Measurements from ENCODE around the gene FAT1. TPM values are rescaled to one million over a fixed set of nuclear protein-coding genes. Genes with fewer than 3 reads are reported as not detected.

Gene FAT1
- total RNA-seq, 2 donors from 2014 or later: not detected

DNA sequence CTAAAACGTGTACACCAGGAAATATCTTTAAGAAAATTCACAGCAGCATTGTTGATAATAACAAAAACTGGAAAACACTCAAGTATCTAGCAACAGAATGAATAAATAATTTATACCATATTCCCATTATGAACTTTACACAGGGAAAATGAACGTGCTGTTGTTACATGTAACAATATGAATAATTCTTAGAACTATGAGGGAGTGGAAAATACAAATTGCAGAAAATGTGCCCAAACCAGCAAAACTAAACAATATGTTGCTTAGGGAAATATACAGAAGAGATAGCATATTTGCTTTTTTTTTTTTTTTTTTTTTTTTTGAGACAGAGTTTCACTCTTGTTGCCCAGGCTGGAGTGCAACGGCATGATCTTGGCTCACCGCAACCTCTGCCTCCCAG lies 14.8 kb upstream of the FAT1 start:
- Mint-ChIP-seq H3K27ac (no peak overlapping the region), H3K4me1 (no peaks in the 10 kb centered on the region), H3K36me3 (ENCODE audit: low read depth) (no peaks in the 10 kb centered on the region), H3K9me3 (peaks cover 3% of the 10 kb centered on the region), H3K4me3 (no peak overlapping the region), H3K27me3 (no peaks in the 10 kb centered on the region)
- ATAC-seq (replicated peaks): no peak

DNA sequence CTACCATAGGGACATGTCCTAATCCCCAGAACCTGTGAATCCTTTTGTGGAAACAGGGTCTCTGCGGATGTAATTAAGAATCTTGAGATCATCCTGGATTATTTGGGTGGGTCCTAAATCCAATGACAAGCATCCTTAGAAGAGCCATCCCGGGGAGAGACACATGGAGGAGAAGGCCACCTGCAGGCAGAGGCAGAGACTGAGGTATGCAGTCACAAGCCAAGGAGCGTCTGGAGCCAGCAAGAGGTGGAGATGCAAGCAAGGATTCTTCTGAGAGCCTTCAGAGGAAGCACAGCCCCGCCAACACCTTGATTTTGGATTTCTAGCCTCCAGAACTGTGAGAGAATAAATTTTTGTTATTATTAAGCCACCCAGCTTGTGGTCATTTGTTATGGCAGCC lies 13.8 kb upstream of the FAT1 start:
- Mint-ChIP-seq H3K4me3 (no peak overlapping the region), H3K27me3 (no peaks in the 10 kb centered on the region), H3K27ac (no peak overlapping the region), H3K36me3 (ENCODE audit: low read depth) (no peaks in the 10 kb centered on the region), H3K9me3 (peaks cover 3% of the 10 kb centered on the region), H3K4me1 (no peaks in the 10 kb centered on the region)
- ATAC-seq (replicated peaks): no peak

DNA sequence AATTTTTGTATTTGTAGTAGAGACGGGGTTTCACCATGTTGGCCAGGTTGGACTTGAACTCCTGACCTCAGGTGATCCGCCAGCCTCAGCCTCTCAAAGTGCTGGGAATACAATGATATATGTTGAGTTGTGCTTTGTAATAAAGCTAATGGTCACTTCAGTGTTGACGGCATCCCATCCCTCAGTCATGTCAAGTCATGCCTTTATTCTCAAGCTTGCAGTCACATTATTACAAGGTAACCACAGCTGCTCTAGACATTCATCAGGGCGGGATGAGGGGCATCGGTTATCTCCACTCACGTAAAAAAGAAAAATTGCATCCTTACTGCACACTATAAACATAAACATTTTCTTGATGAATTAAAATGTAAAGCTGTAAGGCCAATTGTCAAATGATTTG lies 12.8 kb upstream of the FAT1 start:
- Mint-ChIP-seq H3K36me3 (ENCODE audit: low read depth) (no peaks in the 10 kb centered on the region), H3K27ac (no peak overlapping the region), H3K4me1 (no peaks in the 10 kb centered on the region), H3K4me3 (no peak overlapping the region), H3K9me3 (peaks cover 7% of the 10 kb centered on the region), H3K27me3 (no peaks in the 10 kb centered on the region)
- ATAC-seq (replicated peaks): no peak

DNA sequence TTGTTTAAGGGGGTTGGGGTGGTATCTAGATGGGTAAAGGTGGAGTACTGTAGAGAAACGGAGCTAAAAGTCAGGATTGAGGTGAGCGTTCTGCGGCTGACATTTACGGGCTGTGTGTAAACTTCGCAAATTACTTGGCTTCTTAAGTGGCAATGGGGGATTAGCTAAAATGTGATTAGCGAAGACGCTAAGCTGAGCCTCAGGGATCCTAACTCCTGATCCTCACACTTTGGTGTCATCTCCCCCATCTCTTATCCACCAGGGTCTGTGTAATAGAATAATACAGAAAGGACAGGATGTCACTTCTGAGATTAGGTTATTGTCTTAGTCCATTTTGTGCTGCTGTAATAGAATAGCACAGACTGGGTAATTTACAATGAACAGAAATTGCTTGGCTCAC lies 10.6 kb upstream of the FAT1 start:
- Mint-ChIP-seq H3K27ac (no peak overlapping the region), H3K4me3 (no peak overlapping the region), H3K27me3 (no peaks in the 10 kb centered on the region), H3K4me1 (no peaks in the 10 kb centered on the region), H3K9me3 (peaks cover 5% of the 10 kb centered on the region), H3K36me3 (ENCODE audit: low read depth) (no peaks in the 10 kb centered on the region)
- no peak for ATAC-seq (replicated peaks)

DNA sequence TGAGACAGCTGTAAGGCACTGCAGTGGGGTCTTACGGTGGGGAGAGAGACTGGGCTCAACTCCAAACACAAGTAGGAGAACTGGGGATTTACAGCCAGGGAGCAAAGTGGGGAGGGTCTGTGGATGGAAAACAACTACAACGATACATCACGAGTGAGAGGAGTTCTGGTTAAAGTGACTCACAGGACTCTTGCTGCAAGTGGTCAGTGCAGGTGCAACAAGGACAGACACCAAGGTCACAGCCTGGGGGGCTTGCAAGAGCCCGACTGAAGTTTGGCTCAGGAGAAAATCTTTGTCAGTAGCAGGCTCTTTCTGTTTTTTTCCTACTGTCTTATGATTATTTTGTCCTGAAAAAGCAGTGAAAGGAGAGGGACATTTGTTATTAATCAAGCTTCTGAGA lies 10.1 kb upstream of the FAT1 start:
- Mint-ChIP-seq H3K27ac (no peak overlapping the region), H3K27me3 (peaks cover 5% of the 10 kb centered on the region), H3K4me3 (no peak overlapping the region), H3K4me1 (no peaks in the 10 kb centered on the region), H3K9me3 (peaks cover 5% of the 10 kb centered on the region), H3K36me3 (ENCODE audit: low read depth) (no peaks in the 10 kb centered on the region)
- no peak for ATAC-seq (replicated peaks)

DNA sequence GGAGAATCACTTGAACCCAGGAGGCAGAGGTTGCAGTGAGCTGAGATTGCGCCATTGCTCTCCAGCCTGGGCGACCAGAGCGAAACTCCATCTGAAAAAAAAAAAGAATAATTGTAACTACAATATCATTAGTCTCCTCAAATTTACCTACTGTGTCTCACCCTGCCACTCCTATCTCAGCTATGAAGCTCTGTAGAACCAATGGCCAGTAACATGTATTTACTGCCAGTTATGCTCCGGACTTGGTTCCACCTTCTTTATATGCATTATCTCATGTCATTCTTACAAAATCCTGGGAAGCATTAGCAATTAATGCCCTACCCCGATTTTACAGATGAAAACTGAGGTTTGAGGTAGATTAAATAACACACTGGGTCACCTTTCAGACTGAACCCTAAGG lies 7.0 kb upstream of the FAT1 start:
- no peak overlapping the region for H3K4me3 Mint-ChIP-seq
- no peaks in the 10 kb centered on the region for H3K36me3 Mint-ChIP-seq (ENCODE audit: low read depth)
- no peak for ATAC-seq (replicated peaks)
- H3K27me3 Mint-ChIP-seq: peaks cover 28% of the 10 kb centered on the region
- H3K27ac Mint-ChIP-seq: no peak overlapping the region
- H3K9me3 Mint-ChIP-seq: peaks cover 5% of the 10 kb centered on the region
- no peaks in the 10 kb centered on the region for H3K4me1 Mint-ChIP-seq

DNA sequence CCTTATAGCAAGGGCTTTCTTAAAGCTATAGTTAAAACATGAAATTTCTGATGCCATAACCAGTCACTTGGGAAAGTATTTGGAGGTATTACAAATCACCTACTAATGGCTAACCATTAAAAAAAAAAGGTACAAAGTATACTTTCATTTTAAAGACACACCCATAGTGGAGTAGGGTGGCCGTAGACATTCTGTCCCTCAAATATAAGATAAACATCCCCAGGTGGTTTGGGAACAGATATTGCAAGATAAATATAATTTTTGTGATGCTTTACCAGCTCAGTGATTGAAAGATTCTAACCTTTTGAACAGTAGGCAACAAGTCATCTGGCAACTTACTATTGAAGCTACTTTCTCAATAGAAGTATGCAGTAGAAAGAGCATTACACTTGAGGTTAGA lies 6.2 kb upstream of the FAT1 start:
- Mint-ChIP-seq H3K4me1 (no peaks in the 10 kb centered on the region), H3K27me3 (peaks cover 35% of the 10 kb centered on the region), H3K4me3 (no peak overlapping the region), H3K9me3 (peaks cover 5% of the 10 kb centered on the region), H3K36me3 (ENCODE audit: low read depth) (no peaks in the 10 kb centered on the region), H3K27ac (no peak overlapping the region)
- no peak for ATAC-seq (replicated peaks)

DNA sequence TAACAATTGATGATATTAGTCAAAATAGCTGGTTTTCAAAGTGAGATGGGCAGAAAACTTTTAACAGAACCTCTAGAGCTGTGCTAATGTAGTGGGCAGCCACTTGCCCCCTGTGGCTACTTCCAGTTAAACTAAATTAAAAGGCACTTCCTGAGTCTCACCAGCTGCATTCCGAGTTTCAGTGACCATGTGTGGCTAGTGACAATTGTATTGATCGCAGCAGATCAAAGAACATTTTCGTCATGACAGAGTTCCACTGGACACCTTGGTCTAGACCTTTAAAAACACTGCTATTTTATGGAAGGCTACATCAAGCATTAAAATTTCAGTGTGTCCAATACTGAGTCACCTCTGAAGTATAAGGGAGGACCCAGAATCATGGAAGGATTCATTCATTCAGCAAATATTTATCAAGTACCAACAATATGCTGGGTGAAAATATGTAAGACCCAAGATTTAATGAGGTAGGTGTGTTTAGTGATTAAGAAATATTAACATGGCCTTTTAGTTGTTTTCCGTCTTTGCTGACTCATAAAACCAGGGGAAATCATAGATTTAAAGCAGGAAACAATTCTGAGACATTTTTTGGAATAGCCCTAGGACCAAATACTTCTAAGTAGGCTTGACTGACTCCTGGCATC lies 5.1 kb upstream of the FAT1 start:
- Mint-ChIP-seq H3K4me1 (no peaks in the 10 kb centered on the region), H3K27me3 (peaks cover 38% of the 10 kb centered on the region), H3K4me3 (no peak overlapping the region), H3K27ac (no peak overlapping the region), H3K36me3 (ENCODE audit: low read depth) (no peaks in the 10 kb centered on the region), H3K9me3 (peaks cover 5% of the 10 kb centered on the region)
- no peak for ATAC-seq (replicated peaks)

DNA sequence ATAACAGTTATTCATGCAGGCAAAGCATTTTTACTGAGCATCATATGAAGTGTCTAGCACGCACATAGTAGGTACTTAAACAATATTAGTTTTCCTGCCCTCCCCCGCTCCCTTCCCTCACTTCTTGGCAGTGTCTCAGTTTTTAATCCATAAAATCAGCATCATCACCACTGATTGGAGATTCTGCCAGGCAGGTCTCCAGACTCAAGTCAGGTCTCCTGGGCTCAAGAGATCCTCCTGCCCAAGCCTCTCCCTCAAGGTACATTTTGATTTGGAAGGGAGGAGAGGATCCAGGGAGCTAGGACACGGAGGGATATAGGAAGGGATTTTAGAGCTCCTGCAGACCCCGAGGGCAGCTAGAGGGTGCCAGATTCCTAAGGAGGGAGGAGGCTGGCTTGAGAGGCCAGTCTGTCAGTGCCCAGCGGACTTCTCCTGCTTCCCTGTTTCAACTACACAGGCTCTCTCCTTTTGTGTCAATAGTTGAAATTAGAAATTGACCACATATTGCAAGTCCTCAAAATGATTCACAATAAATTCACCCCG lies 4.4 kb upstream of the FAT1 start:
- Mint-ChIP-seq H3K27me3 (peaks cover 38% of the 10 kb centered on the region), H3K36me3 (ENCODE audit: low read depth) (no peaks in the 10 kb centered on the region), H3K4me1 (no peaks in the 10 kb centered on the region), H3K9me3 (peaks cover 5% of the 10 kb centered on the region), H3K4me3 (no peak overlapping the region), H3K27ac (no peak overlapping the region)
- no peak for ATAC-seq (replicated peaks)

DNA sequence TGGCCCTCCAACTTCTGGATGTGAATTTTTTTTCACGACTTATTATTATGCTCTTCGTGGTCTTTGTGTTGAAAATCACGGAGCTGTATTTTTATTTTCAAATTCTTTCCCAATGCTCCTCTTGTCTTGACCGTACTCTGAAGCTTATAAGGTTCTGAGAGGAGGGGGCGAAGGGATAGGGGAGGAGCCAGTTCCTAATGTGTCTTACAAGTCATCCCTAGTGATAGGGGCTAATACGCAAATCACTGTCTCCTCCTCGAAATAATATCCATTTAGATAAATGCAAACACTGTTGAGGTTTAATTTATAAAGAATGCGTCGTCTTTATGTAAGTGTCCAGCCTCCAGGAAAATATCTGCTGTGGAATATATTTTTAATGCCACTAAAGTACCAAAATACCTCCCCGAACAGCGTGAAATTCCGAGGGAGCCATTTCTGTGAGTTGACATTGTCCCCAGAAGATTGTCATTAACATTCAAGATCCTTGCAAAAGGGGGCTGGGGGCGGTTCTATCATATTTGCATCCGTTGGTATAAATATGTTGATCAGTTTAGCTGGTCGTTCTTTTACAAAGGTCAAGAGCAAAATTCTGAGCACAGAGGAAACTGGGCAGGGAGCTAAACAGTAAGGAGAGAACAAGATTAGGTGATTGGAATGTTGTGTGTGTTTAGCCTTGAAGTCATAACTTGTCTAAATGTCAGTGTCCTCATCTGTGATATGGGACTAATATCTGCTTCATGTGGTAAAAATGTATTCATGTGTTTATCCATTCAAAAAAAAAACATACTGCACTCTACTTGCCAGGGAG lies 3.7 kb upstream of the FAT1 start:
- ATAC-seq (replicated peaks): no peak
- no peak overlapping the region for H3K27ac Mint-ChIP-seq
- H3K4me3 Mint-ChIP-seq: peak overlapping the region; percentile 58
- peaks cover 5% of the 10 kb centered on the region for H3K9me3 Mint-ChIP-seq
- peaks cover 5% of the 10 kb centered on the region for H3K36me3 Mint-ChIP-seq (ENCODE audit: low read depth)
- peaks cover 42% of the 10 kb centered on the region for H3K27me3 Mint-ChIP-seq
- H3K4me1 Mint-ChIP-seq: no peaks in the 10 kb centered on the region

DNA sequence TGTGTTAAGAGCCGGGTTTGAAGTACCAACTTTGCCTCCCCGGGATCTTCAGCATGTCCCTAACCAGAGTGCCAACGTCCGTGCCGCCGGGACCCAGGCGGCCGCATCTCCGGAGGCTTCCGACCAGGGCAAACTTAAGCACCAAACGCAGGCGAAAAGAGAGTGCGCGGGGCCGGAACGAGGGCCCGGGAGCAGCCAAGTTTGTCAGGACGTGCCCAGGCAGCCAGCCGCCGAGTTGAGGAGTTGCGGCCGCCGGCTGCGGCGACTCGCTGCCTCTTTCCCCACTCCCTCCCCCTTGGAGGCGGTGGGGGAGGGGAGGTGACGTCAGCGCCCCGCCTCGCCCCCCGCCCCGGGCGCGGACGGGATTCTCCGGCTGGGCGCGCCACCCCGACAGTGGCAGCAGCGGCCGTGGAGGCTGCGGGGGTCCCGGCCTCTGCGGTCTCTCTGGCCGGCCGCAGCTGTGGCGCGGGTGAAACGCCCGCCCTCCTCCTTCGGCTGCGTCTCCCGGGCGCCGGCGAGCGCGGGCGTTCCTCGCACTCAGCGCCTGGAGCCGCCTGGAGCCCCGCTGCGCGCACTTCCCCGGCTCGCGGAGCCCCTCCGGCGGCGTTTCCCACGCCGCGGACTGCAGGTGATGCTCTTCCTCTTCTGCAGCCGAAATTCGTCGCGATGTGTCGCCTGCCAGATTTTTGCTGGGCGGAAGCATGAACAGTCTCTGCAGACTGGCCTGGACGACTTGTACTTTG lies 2.9 kb upstream of the FAT1 start:
- ATAC-seq (replicated peaks): no peak
- H3K4me3 Mint-ChIP-seq: peak overlapping the region; percentile 58
- peaks cover 2% of the 10 kb centered on the region for H3K9me3 Mint-ChIP-seq
- peaks cover 5% of the 10 kb centered on the region for H3K36me3 Mint-ChIP-seq (ENCODE audit: low read depth)
- H3K27ac Mint-ChIP-seq: no peak overlapping the region
- H3K27me3 Mint-ChIP-seq: peaks cover 42% of the 10 kb centered on the region
- H3K4me1 Mint-ChIP-seq: no peaks in the 10 kb centered on the region

DNA sequence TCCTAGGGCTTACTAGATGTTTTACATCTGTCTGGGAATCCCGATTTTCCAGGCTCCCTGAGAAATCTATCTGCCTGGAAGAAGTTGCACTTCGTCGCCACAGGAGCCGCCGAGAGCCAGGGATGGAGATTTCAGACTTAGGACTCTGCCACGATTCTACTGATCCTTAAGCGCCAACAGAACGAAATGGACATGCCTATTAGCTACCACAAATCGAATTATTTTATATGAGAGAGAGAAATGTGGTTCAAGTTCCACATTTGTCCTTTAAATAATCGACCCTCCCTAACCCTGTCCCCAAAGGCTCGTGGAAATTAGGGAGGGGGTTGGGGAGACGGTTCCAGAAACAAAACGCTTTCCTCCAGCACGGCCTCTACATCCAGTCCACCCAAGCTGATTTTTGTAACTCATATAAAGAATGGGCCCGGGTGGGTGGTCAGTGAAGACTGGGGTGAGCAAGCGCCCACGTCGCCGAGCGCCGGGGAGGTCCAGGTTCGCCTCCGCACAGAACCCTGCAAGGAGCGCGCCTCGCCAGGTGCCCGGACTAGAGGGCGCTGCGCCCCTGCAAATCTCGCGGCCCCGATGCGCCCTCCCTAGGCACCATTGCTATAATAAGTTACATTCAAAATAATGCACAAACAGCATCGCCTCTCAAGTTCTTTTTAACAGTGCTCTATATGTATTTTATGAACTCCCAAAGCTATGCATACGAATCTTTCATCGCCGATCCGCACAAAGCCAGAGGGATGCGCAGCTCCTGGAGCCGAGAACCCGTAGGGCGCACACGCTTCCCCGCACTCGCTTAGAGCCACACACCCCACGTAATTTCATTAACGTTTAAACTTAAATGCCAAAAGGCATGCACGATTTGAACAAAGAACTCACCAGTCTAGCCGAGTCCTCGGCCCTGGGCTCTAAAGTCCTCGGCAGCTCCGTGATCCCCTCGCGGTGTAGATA lies 2.1 kb upstream of the FAT1 start:
- no peaks in the 10 kb centered on the region for H3K4me1 Mint-ChIP-seq
- peak overlapping the region; percentile 31 for H3K4me3 Mint-ChIP-seq
- no peak for ATAC-seq (replicated peaks)
- H3K36me3 Mint-ChIP-seq (ENCODE audit: low read depth): peaks cover 5% of the 10 kb centered on the region
- no peaks in the 10 kb centered on the region for H3K9me3 Mint-ChIP-seq
- peaks cover 46% of the 10 kb centered on the region for H3K27me3 Mint-ChIP-seq
- no peak overlapping the region for H3K27ac Mint-ChIP-seq

DNA sequence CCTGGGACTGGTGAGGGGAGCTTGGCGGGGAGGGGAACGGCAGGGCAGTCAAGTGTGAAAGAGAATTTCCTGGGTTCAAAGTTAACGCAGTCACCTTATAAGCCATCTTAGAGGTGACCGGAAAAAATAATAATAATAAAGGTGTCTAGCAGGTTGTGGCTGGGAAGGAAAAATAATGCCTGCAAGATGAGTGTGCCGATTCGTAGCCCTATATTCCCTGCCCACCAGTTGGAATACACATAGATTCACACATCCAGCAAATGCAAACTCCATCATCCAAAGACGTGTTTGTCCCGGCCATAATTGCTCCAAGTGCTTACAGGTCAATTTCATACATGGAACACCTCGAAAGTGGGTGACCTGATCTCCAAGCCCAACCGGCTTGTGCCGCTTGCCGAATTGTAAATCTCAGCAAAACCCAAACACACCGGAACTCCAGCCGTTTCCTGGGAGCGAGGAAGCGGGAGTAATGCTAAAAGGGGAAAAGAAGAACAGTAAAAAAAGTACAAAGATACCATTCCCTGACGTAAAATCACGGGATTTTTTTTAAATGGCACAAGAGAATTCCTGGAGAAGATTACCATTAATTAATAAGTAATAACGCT lies 1.3 kb upstream of the FAT1 start:
- no peak overlapping the region for H3K4me3 Mint-ChIP-seq
- peaks cover 46% of the 10 kb centered on the region for H3K27me3 Mint-ChIP-seq
- no peak overlapping the region for H3K27ac Mint-ChIP-seq
- H3K36me3 Mint-ChIP-seq (ENCODE audit: low read depth): peaks cover 5% of the 10 kb centered on the region
- no peak for ATAC-seq (replicated peaks)
- H3K9me3 Mint-ChIP-seq: no peaks in the 10 kb centered on the region
- no peaks in the 10 kb centered on the region for H3K4me1 Mint-ChIP-seq
